NCI-H82 treated with DMSO at 0.1 percent for 48 hours (cell line): Measurements from ENCODE around the gene SLCO1C1.
"Not testable (repeated sequence)": the region's sequence is repeated elsewhere in the genome, so short reads cannot be mapped to it uniquely, and the experiment has no call there.

ENCODE experiments used
- DNase-seq: peaks from one replicate; lab custom pipeline; 2025; ENCODE audit not compliant: unreplicated experiment; lab: John Stamatoyannopoulos, UW

SLCO1C1 gene

GRCh38 chr12:20695232-20695631 lies at the start of gene SLCO1C1:
Gene SLCO1C1 (plus strand): TSS chr12:20695332. CDS start chr12:20699577, 4,245 bp downstream.
- no peak for DNase-seq

GRCh38 chr12:20646239-20646827 lies 48.8 kb upstream of the SLCO1C1 start:
- DNase-seq = peak; percentile 64

GRCh38 chr12:20653871-20654270 lies 41.3 kb upstream of the SLCO1C1 start:
- DNase-seq = no peak

- no peak for DNase-seq
Observed at GRCh38 chr12:20656600-20656999, 38.5 kb upstream of the SLCO1C1 start.

- no peak for DNase-seq
Observed at GRCh38 chr12:20657496-20657895, 37.6 kb upstream of the SLCO1C1 start.

- DNase-seq = no peak
Observed at GRCh38 chr12:20681334-20681733, 13.8 kb upstream of the SLCO1C1 start.

- no peak for DNase-seq
Observed at GRCh38 chr12:20696181-20696905, 1.2 kb downstream of the SLCO1C1 start.

- no peak for DNase-seq
Observed at GRCh38 chr12:20701106-20701505, 6.0 kb downstream of the SLCO1C1 start.

- no peak for DNase-seq
Observed at GRCh38 chr12:20704860-20705259, 9.7 kb downstream of the SLCO1C1 start.

GRCh38 chr12:20711846-20712245 lies 16.7 kb downstream of the SLCO1C1 start:
- no peak for DNase-seq

- no peak for DNase-seq
Observed at GRCh38 chr12:20716037-20716436, 20.9 kb downstream of the SLCO1C1 start.

GRCh38 chr12:20716985-20717384 lies 21.9 kb downstream of the SLCO1C1 start:
- no peak for DNase-seq

- DNase-seq = no peak
Observed at GRCh38 chr12:20718294-20718693, 23.2 kb downstream of the SLCO1C1 start.

GRCh38 chr12:20722142-20722541 lies 27.0 kb downstream of the SLCO1C1 start:
- DNase-seq = no peak

- DNase-seq = no peak
Observed at GRCh38 chr12:20731274-20731673, 36.1 kb downstream of the SLCO1C1 start.

GRCh38 chr12:20740972-20741371 lies 45.8 kb downstream of the SLCO1C1 start:
- peak; percentile 20 for DNase-seq

GRCh38 chr12:20748198-20748597 lies 53.1 kb downstream of the SLCO1C1 start:
- DNase-seq = no peak

- DNase-seq = no peak
Observed at GRCh38 chr12:20751046-20751445, 55.9 kb downstream of the SLCO1C1 start.

- DNase-seq = no peak
Observed at GRCh38 chr12:20777420-20777819, 82.3 kb downstream of the SLCO1C1 start.

- DNase-seq = no peak
Observed at GRCh38 chr12:20778969-20779368, 83.8 kb downstream of the SLCO1C1 start.

GRCh38 chr12:20779971-20780370 lies 84.8 kb downstream of the SLCO1C1 start:
- DNase-seq = not testable (repeated sequence)

GRCh38 chr12:20783796-20784357 lies 88.7 kb downstream of the SLCO1C1 start:
- DNase-seq = not testable (repeated sequence)
